H9 (cell line): ENCODE data around the gene ALKBH4. TPM values are rescaled to one million over a fixed set of nuclear protein-coding genes. Genes with fewer than 3 reads are reported as not detected.

Experiments
- DNase-seq: peaks from one replicate; pipeline ENCODE4 v3.0.0-alpha.2; 2017
- H2AFZ ChIP-seq: one replicate; pipeline ENCODE4 v1.6.1; 2013; ENCODE audit warnings: mild to moderate bottlenecking, low read length, control low read depth, moderate library complexity
- H2AK5ac ChIP-seq: 2 replicates; pipeline ENCODE4 v1.6.1; 2013; ENCODE audit warnings: low read length, control low read depth, mixed read lengths; ENCODE audit not compliant: insufficient read length
- H2BK120ac ChIP-seq: one replicate; pipeline ENCODE4 v1.6.1; 2013; ENCODE audit warnings: low read depth, mild to moderate bottlenecking, low read length, control low read depth, inconsistent platforms; ENCODE audit not compliant: poor library complexity, severe bottlenecking
- H2BK12ac ChIP-seq: 2 replicates; pipeline ENCODE4 v1.6.1; 2013; ENCODE audit warnings: low read length, control low read depth, mixed read lengths, low read depth; ENCODE audit not compliant: insufficient read length
- H2BK15ac ChIP-seq: 2 replicates; pipeline ENCODE4 v1.6.1; 2013; ENCODE audit warnings: low read depth, low read length, control low read depth
- H2BK20ac ChIP-seq: one replicate; pipeline ENCODE4 v1.6.1; 2013; ENCODE audit warnings: low read depth, mild to moderate bottlenecking, low read length, control low read depth, inconsistent platforms; ENCODE audit not compliant: poor library complexity, severe bottlenecking
- H2BK5ac ChIP-seq: 2 replicates; pipeline ENCODE4 v1.6.1; 2013; ENCODE audit warnings: low read length, control low read depth, mixed read lengths; ENCODE audit not compliant: insufficient read length
- H3K14ac ChIP-seq: 2 replicates; pipeline ENCODE4 v1.6.1; 2013; ENCODE audit warnings: low read length, control low read depth; ENCODE audit not compliant: insufficient read depth
- H3K18ac ChIP-seq: 2 replicates; pipeline ENCODE4 v1.6.1; 2013; ENCODE audit warnings: low read depth, mild to moderate bottlenecking, mixed read lengths, low read length, control low read depth; ENCODE audit not compliant: insufficient read length
- H3K23ac ChIP-seq: 2 replicates; pipeline ENCODE4 v1.6.1; 2013; ENCODE audit warnings: low read length, control low read depth, mixed read lengths, low read depth; ENCODE audit not compliant: insufficient read length
- H3K23me2 ChIP-seq: 2 replicates; pipeline ENCODE4 v1.6.1; 2013; ENCODE audit warnings: low read depth, mild to moderate bottlenecking, mixed read lengths, low read length, control low read depth; ENCODE audit not compliant: insufficient read length, poor library complexity, severe bottlenecking
- H3K27ac ChIP-seq: 2 replicates; pipeline ENCODE4 v1.5.1; 2013; ENCODE audit warnings: low read length, control low read depth, mixed read lengths, low read depth; ENCODE audit not compliant: insufficient read length
- H3K27me3 ChIP-seq: 2 replicates; pipeline ENCODE4 v1.6.1; 2013; ENCODE audit warnings: low read length, control low read depth, inconsistent platforms; ENCODE audit not compliant: insufficient read depth
- H3K4ac ChIP-seq: 2 replicates; pipeline ENCODE4 v1.6.1; 2013; ENCODE audit warnings: low read depth, mild to moderate bottlenecking, control low read depth, inconsistent platforms, low read length, moderate library complexity
- H3K4me1 ChIP-seq: 2 replicates; pipeline ENCODE4 v1.6.1; 2013; ENCODE audit warnings: low read length, control low read depth, inconsistent platforms; ENCODE audit not compliant: insufficient read depth
- H3K4me2 ChIP-seq: 2 replicates; pipeline ENCODE4 v1.6.1; 2013; ENCODE audit warnings: low read length, control low read depth, mixed read lengths; ENCODE audit not compliant: insufficient read length, insufficient read depth
- H3K56ac ChIP-seq: 2 replicates; pipeline ENCODE4 v1.6.1; 2013; ENCODE audit warnings: low read depth, mild to moderate bottlenecking, mixed read lengths, low read length, control low read depth; ENCODE audit not compliant: insufficient read length
- H3K79me1 ChIP-seq: 2 replicates; pipeline ENCODE4 v1.6.1; 2013; ENCODE audit warnings: low read depth, mild to moderate bottlenecking, moderate library complexity, low read length, control low read depth, inconsistent platforms; ENCODE audit not compliant: insufficient read depth, poor library complexity, severe bottlenecking
- H3K79me2 ChIP-seq: 2 replicates; pipeline ENCODE4 v1.6.1; 2013; ENCODE audit warnings: low read length, control low read depth, inconsistent platforms; ENCODE audit not compliant: insufficient read depth
- H3K9ac ChIP-seq: 2 replicates; pipeline ENCODE4 v1.6.1; 2013; ENCODE audit warnings: low read length, control low read depth, mixed read lengths; ENCODE audit not compliant: insufficient read length; ENCODE audit errors: extremely low read depth
- H3K9me3 ChIP-seq: one replicate; pipeline ENCODE4 v1.6.1; 2013; ENCODE audit warnings: low read depth, low read length, inconsistent platforms; ENCODE audit not compliant: control insufficient read depth
- H3T11ph ChIP-seq: one replicate; pipeline ENCODE4 v1.6.1; 2013; ENCODE audit warnings: mild to moderate bottlenecking, low read length, control low read depth, inconsistent platforms
- H4K20me1 ChIP-seq: one replicate; pipeline ENCODE4 v1.6.1; 2013; ENCODE audit not compliant: control insufficient read depth, insufficient read length, insufficient read depth
- H4K5ac ChIP-seq: 2 replicates; pipeline ENCODE4 v1.6.1; 2013; ENCODE audit warnings: low read depth, mild to moderate bottlenecking, mixed read lengths, low read length, control low read depth; ENCODE audit not compliant: insufficient read length
- H4K8ac ChIP-seq: replicated peaks from 2 replicates; pipeline ENCODE4 v1.6.1; 2013; ENCODE audit warnings: low read length, control low read depth, mixed read lengths, low read depth; ENCODE audit not compliant: insufficient read length
- H4K91ac ChIP-seq: 2 replicates; pipeline ENCODE4 v1.6.1; 2013; ENCODE audit warnings: low read depth, mild to moderate bottlenecking, moderate library complexity, mixed read lengths, low read length, control low read depth; ENCODE audit not compliant: insufficient read length
- H3K27ac Mint-ChIP-seq, 3 experiments: 2 replicates in 2 of 3; 3 replicates in 1 of 3; pipeline ENCODE4 v1.8.0; 2020 to 2021; ENCODE audit warnings: mixed read lengths in 3 of 3, mild to moderate bottlenecking in 1 of 3, moderate library complexity in 1 of 3
- H3K27me3 Mint-ChIP-seq: 2 replicates; pipeline ENCODE4 v1.8.0; 2021; ENCODE audit warnings: low read depth, mild to moderate bottlenecking, moderate library complexity, mixed read lengths
- H3K36me3 Mint-ChIP-seq, 3 experiments: 2 replicates in 2 of 3; 3 replicates in 1 of 3; pipeline ENCODE4 v1.8.0; 2020 to 2021; ENCODE audit warnings: low read depth in 3 of 3, mixed read lengths in 3 of 3; ENCODE audit not compliant: insufficient read depth in 1 of 3
- H3K4me1 Mint-ChIP-seq, 2 experiments: 2 replicates each; pipeline ENCODE4 v1.8.0; 2020; ENCODE audit warnings: mixed read lengths in 2 of 2
- H3K4me3 Mint-ChIP-seq, 2 experiments: 2 replicates in 1 of 2; 3 replicates in 1 of 2; pipeline ENCODE4 v1.8.0; 2020 to 2021; ENCODE audit warnings: mild to moderate bottlenecking in 2 of 2, mixed read lengths in 2 of 2, moderate library complexity in 1 of 2
- H3K9me3 Mint-ChIP-seq, 2 experiments: 2 replicates in 1 of 2; 3 replicates in 1 of 2; pipeline ENCODE4 v1.8.0; 2020; ENCODE audit warnings: mild to moderate bottlenecking in 2 of 2, mixed read lengths in 2 of 2, moderate library complexity in 1 of 2
- WGBS: extraction: QIAGEN DNeasy Blood & Tissue Kit; methylation state at CpG from one replicate; pipeline ENCODE4 v1.1.7; 2013; ENCODE audit warnings: missing lambda C conversion rate, low lambda C conversion rate, mixed read lengths; ENCODE audit not compliant: insufficient read length; ENCODE audit errors: extremely low coverage; 5-methylcytosine and 5-hydroxymethylcytosine counted together
- total RNA-seq: library from RNA; stranded (reverse); gene quantifications from 2 replicates; pipeline ENCODE4 v1.2.1, GENCODE V29; 2021
- TF ChIP-seq, protein P1 (sequence below): fragments of 200-600 bp; sonication (generic); conservative IDR thresholded peaks from 3 replicates; pipeline ENCODE4 v1.8.0; 2021; ENCODE audit warnings: antibody characterized with exemption, mild to moderate bottlenecking

Gene ALKBH4
- total RNA-seq, 1 experiment from 2014 or later: 23.9 TPM

DNA sequence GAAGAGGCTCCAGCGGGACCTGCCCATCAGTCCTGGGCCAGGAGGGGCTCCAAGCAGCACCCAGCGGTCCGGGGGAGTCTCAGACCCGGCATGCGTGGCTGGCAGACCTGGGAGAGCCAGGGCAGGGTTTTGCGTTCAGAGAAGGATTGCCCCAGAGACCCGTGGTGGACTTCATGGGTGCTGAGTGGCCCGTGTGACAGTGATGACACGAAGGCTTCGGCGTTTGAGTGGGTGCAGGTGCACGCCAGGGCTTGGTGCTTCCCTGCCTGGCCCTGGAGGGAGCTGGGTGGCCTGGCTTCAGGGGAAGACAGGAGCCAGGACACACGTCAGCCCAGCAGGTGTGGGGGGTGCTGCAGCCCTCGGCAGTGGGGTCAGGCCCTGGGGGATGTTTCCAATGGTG lies 17.4 kb downstream of the ALKBH4 start:
- no peak overlapping the region for H3K9ac ChIP-seq
- no peak overlapping the region for H2AK5ac ChIP-seq
- no peak overlapping the region for H4K8ac ChIP-seq
- H3K56ac ChIP-seq: no peak overlapping the region
- H3K14ac ChIP-seq: no peak overlapping the region
- H4K91ac ChIP-seq: peak overlapping the region; percentile 69
- no peak overlapping the region for H3K27ac ChIP-seq
- H3K79me1 ChIP-seq: no peaks in the 10 kb centered on the region
- H3K4me1 Mint-ChIP-seq: peaks cover 6 to 9% of the 10 kb centered on the region in 2 experiments
- H2BK20ac ChIP-seq: no peak overlapping the region
- no peak overlapping the region for H2BK15ac ChIP-seq
- H3K9me3 ChIP-seq: no peaks in the 10 kb centered on the region
- H2BK5ac ChIP-seq: no peak overlapping the region
- no peak overlapping the region for H2AFZ ChIP-seq
- no peak overlapping the region for H4K5ac ChIP-seq
- DNase-seq: no peak
- no peaks in the 10 kb centered on the region for H3K27me3 ChIP-seq
- no peak overlapping the region for H3T11ph ChIP-seq
- no peak overlapping the region; a peak in 1 of 7 replicates for H3K27ac Mint-ChIP-seq
- no CpG with 5 or more reads among the region's 14 CpGs for WGBS
- no peaks in the 10 kb centered on the region for H4K20me1 ChIP-seq
- no peak overlapping the region for H2BK12ac ChIP-seq
- no peak overlapping the region for H3K23ac ChIP-seq
- no peaks in the 10 kb centered on the region for H3K79me2 ChIP-seq
- no peak overlapping the region for H3K4ac ChIP-seq
- H3K23me2 ChIP-seq: no peaks in the 10 kb centered on the region
- H3K18ac ChIP-seq: no peak overlapping the region
- H3K4me3 Mint-ChIP-seq: no peak overlapping the region
- H3K4me1 ChIP-seq: no peaks in the 10 kb centered on the region
- no peaks in the 10 kb centered on the region for H3K9me3 Mint-ChIP-seq
- no peaks in the 10 kb centered on the region; the same call in 1 of the 2 replicates for H3K27me3 Mint-ChIP-seq
- H2BK120ac ChIP-seq: no peak overlapping the region
- H3K36me3 Mint-ChIP-seq: peaks cover 2 to 20% (median 6%) of the 10 kb centered on the region in 3 experiments; a peak in 6 of 7 replicates
- TF ChIP-seq, protein P1, sequence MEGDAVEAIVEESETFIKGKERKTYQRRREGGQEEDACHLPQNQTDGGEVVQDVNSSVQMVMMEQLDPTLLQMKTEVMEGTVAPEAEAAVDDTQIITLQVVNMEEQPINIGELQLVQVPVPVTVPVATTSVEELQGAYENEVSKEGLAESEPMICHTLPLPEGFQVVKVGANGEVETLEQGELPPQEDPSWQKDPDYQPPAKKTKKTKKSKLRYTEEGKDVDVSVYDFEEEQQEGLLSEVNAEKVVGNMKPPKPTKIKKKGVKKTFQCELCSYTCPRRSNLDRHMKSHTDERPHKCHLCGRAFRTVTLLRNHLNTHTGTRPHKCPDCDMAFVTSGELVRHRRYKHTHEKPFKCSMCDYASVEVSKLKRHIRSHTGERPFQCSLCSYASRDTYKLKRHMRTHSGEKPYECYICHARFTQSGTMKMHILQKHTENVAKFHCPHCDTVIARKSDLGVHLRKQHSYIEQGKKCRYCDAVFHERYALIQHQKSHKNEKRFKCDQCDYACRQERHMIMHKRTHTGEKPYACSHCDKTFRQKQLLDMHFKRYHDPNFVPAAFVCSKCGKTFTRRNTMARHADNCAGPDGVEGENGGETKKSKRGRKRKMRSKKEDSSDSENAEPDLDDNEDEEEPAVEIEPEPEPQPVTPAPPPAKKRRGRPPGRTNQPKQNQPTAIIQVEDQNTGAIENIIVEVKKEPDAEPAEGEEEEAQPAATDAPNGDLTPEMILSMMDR: no peak
- no peak overlapping the region for H3K4me2 ChIP-seq
